Measurements from ENCODE around the gene ZKSCAN5.

The ZKSCAN5 gene

GRCh38 chr7:99504603-99505323 is at the start of gene ZKSCAN5:
Gene ZKSCAN5, plus strand, starts transcription at chr7:99504662. Its CDS starts 1,383 bp downstream, at chr7:99506045.
- H3K4me3 ChIP-seq (ENCODE audit: low read depth, low read length), result peak within 1 kb of the TSS; percentile 88

- H3K4me3 ChIP-seq (ENCODE audit: low read depth, low read length), result no peak overlapping the region
Measured at GRCh38 chr7:99455874-99456273, 48.6 kb upstream of the ZKSCAN5 start.

GRCh38 chr7:99456288-99456687 is 48.2 kb upstream of the ZKSCAN5 start:
- no peak overlapping the region for H3K4me3 ChIP-seq (ENCODE audit: low read depth, low read length)

- H3K4me3 ChIP-seq (ENCODE audit: low read depth, low read length), result no peak overlapping the region
Measured at GRCh38 chr7:99457050-99457649, 47.3 kb upstream of the ZKSCAN5 start.

- H3K4me3 ChIP-seq (ENCODE audit: low read depth, low read length), result no peak overlapping the region
Measured at GRCh38 chr7:99457650-99458493, 46.6 kb upstream of the ZKSCAN5 start.

- no peak overlapping the region for H3K4me3 ChIP-seq (ENCODE audit: low read depth, low read length)
Measured at GRCh38 chr7:99459087-99459486, 45.4 kb upstream of the ZKSCAN5 start.

- H3K4me3 ChIP-seq (ENCODE audit: low read depth, low read length), result no peak overlapping the region
Measured at GRCh38 chr7:99460651-99461050, 43.8 kb upstream of the ZKSCAN5 start.

GRCh38 chr7:99461221-99461620 is 43.2 kb upstream of the ZKSCAN5 start:
- H3K4me3 ChIP-seq (ENCODE audit: low read depth, low read length), result no peak overlapping the region

- peak overlapping the region; percentile 87 for H3K4me3 ChIP-seq (ENCODE audit: low read depth, low read length)
Measured at GRCh38 chr7:99465421-99465768, 39.1 kb upstream of the ZKSCAN5 start.

GRCh38 chr7:99468336-99468918 is 36.0 kb upstream of the ZKSCAN5 start:
- no peak overlapping the region for H3K4me3 ChIP-seq (ENCODE audit: low read depth, low read length)

- H3K4me3 ChIP-seq (ENCODE audit: low read depth, low read length), result no peak overlapping the region
Measured at GRCh38 chr7:99469381-99470065, 34.9 kb upstream of the ZKSCAN5 start.

GRCh38 chr7:99472561-99473314 is 31.7 kb upstream of the ZKSCAN5 start, which contains the start of gene ZNF789:
Gene ZNF789, plus strand, starts transcription at chr7:99472890. Its CDS starts 3,567 bp downstream, at chr7:99476457.
- peak within 1 kb of the TSS; percentile 81 for H3K4me3 ChIP-seq (ENCODE audit: low read depth, low read length)

- peak overlapping the region; percentile 81 for H3K4me3 ChIP-seq (ENCODE audit: low read depth, low read length)
Measured at GRCh38 chr7:99473315-99473596, 31.2 kb upstream of the ZKSCAN5 start.

- H3K4me3 ChIP-seq (ENCODE audit: low read depth, low read length), result no peak overlapping the region
Measured at GRCh38 chr7:99476107-99476506, 28.4 kb upstream of the ZKSCAN5 start.

GRCh38 chr7:99478464-99479440 is 25.7 kb upstream of the ZKSCAN5 start:
- H3K4me3 ChIP-seq (ENCODE audit: low read depth, low read length), result no peak overlapping the region

- H3K4me3 ChIP-seq (ENCODE audit: low read depth, low read length), result no peak overlapping the region
Measured at GRCh38 chr7:99485094-99485493, 19.4 kb upstream of the ZKSCAN5 start.

- no peak overlapping the region for H3K4me3 ChIP-seq (ENCODE audit: low read depth, low read length)
Measured at GRCh38 chr7:99489235-99489634, 15.2 kb upstream of the ZKSCAN5 start.

GRCh38 chr7:99490878-99491277 is 13.6 kb upstream of the ZKSCAN5 start:
- no peak overlapping the region for H3K4me3 ChIP-seq (ENCODE audit: low read depth, low read length)

- H3K4me3 ChIP-seq (ENCODE audit: low read depth, low read length), result no peak overlapping the region
Measured at GRCh38 chr7:99493823-99494222, 10.6 kb upstream of the ZKSCAN5 start.
